GM12878 (cell line): ENCODE results near the gene PROX2. TPM values are rescaled to one million over a fixed set of nuclear protein-coding genes. Genes with fewer than 3 reads are reported as not detected.

Experiments
- ATAC-seq: fragments of 200-7000 bp; cut with Tn5 transposase; 3 replicates; pipeline ENCODE4 v1.9.1; 2020; ENCODE audit warnings: mild to moderate bottlenecking, moderate library complexity
- BruUV-seq: library from RNA; stranded (reverse); fragments of 400-500 nt; replicated peaks from 2 replicates; lab custom pipeline; 2021; lab: Mats Ljungman, UMichigan
- CTCF ChIA-PET: fragments of 300-600 bp; sonication (Branson Sonifier 250); formaldehyde crosslinking; extraction: SDS; loops from one replicate; lab custom pipeline; 2021; ENCODE audit warnings: inconsistent platforms; lab: Yijun Ruan, JAX
- POLR2A ChIA-PET: fragments of 350-600 bp; formaldehyde crosslinking; extraction: SDS; loops from one replicate; lab custom pipeline; 2021; ENCODE audit warnings: inconsistent platforms; lab: Charles Lee
- RAD21 ChIA-PET: fragments of 300-600 bp; sonication (Branson Sonifier 250); formaldehyde crosslinking; loops from one replicate; lab custom pipeline; 2023; ENCODE audit warnings: antibody characterized with exemption; ENCODE audit not compliant: unreplicated experiment; lab: Charles Lee
- SMC1A ChIA-PET: fragments of 300-600 bp; sonication (Branson Sonifier 250); formaldehyde crosslinking; loops from one replicate; lab custom pipeline; 2023; ENCODE audit not compliant: unreplicated experiment, uncharacterized antibody; lab: Charles Lee
- DNase-seq: peaks from one replicate; pipeline ENCODE4 v3.0.0-alpha.2; 2011; ENCODE audit warnings: low read depth, low spot score
- FAIRE-seq: peaks from 3 replicates; lab custom pipeline; 2011; peaks lifted over from hg19 to GRCh38; lab: Jason Lieb, UNC
- H2AFZ ChIP-seq: 2 replicates; pipeline ENCODE4 v1.6.0; 2011; ENCODE audit warnings: low read depth, low read length, control low read depth; ENCODE audit not compliant: control insufficient read depth
- H3K27ac ChIP-seq: 2 replicates; pipeline ENCODE4 v1.5.1; 2011; ENCODE audit warnings: control low read depth; ENCODE audit not compliant: control insufficient read depth, insufficient read depth
- H3K27me3 ChIP-seq, 2 experiments: replicated peaks in 1 of 2; 2 replicates each; pipeline versions ENCODE4 v1.6.0 to v1.6.1; 2011; ENCODE audit warnings: low read length in 1 of 2; ENCODE audit not compliant: control insufficient read depth in 2 of 2, insufficient read depth in 2 of 2
- H3K36me3 ChIP-seq, 2 experiments: 2 replicates each; pipeline ENCODE4 v1.5.1; 2011; ENCODE audit warnings: low read length in 1 of 2; ENCODE audit not compliant: control insufficient read depth in 2 of 2, insufficient read depth in 2 of 2
- H3K4me1 ChIP-seq: 2 replicates; pipeline ENCODE4 v1.6.1; 2011; ENCODE audit warnings: mild to moderate bottlenecking, low read length, moderate library complexity, mixed read lengths; ENCODE audit not compliant: control insufficient read depth, insufficient read depth
- H3K4me2 ChIP-seq: 2 replicates; pipeline ENCODE4 v1.6.0; 2011; ENCODE audit warnings: control low read depth; ENCODE audit not compliant: control insufficient read depth, insufficient read depth
- H3K4me3 ChIP-seq: fragments of 200-600 bp; sonication (generic); 2 replicates; pipeline ENCODE4 v1.5.1; 2016
- H3K79me2 ChIP-seq: 2 replicates; pipeline ENCODE4 v1.6.0; 2011; ENCODE audit warnings: low read length; ENCODE audit not compliant: control insufficient read depth, insufficient read depth
- H3K9ac ChIP-seq: 2 replicates; pipeline ENCODE4 v1.8.0; 2011; ENCODE audit warnings: low read length, control low read depth, mixed read lengths; ENCODE audit not compliant: control insufficient read depth, insufficient read depth
- H3K9me3 ChIP-seq: replicated peaks from 3 replicates; pipeline ENCODE4 v1.5.1; 2011; ENCODE audit warnings: mild to moderate bottlenecking, low read length; ENCODE audit not compliant: control insufficient read depth, insufficient read depth
- H4K20me1 ChIP-seq: 2 replicates; pipeline ENCODE4 v1.6.0; 2011; ENCODE audit not compliant: control insufficient read depth, insufficient read depth
- ATF7 ChIP-seq: fragments of 450-650 bp; IDR thresholded peaks from 2 replicates; pipeline ENCODE4 v1.6.1; 2016; ENCODE audit warnings: low read depth, mild to moderate bottlenecking
- BHLHE40 ChIP-seq, 2 experiments: fragments of 450-650 bp in 1 of 2; IDR thresholded peaks; 2 replicates each; pipeline ENCODE4 v1.6.1; 2011 to 2017; ENCODE audit warnings: low read depth in 2 of 2, borderline replicate concordance in 1 of 2, improper control_type of control experiment in 1 of 2, low read length in 1 of 2, mild to moderate bottlenecking in 1 of 2
- CBFB ChIP-seq: IDR thresholded peaks from 2 replicates; pipeline ENCODE4 v1.6.1; 2016; ENCODE audit warnings: antibody characterized with exemption, low read depth
- CREM ChIP-seq: IDR thresholded peaks from 2 replicates; pipeline ENCODE4 v1.6.1; 2014; ENCODE audit warnings: antibody characterized with exemption, low read depth
- DPF2 ChIP-seq: fragments of 450-650 bp; IDR thresholded peaks from 2 replicates; pipeline ENCODE4 v1.6.1; 2017; ENCODE audit warnings: mild to moderate bottlenecking
- GATAD2B ChIP-seq: fragments of 450-650 bp; conservative IDR thresholded peaks from 2 replicates; pipeline ENCODE4 v1.6.1; 2017; ENCODE audit warnings: low read depth, mild to moderate bottlenecking, moderate library complexity
- HDAC6 ChIP-seq: fragments of 200-600 bp; sonication (generic); IDR thresholded peaks from one replicate; pipeline ENCODE4 v1.8.0; 2017; ENCODE audit warnings: antibody characterized with exemption; ENCODE audit not compliant: unreplicated experiment
- KAT2A ChIP-seq: conservative IDR thresholded peaks from 2 replicates; pipeline ENCODE4 v1.6.1; 2011; ENCODE audit warnings: low read depth, low read length; ENCODE audit not compliant: control insufficient read depth
- MTA3 ChIP-seq: IDR thresholded peaks from 2 replicates; pipeline ENCODE4 v1.6.1; 2012; ENCODE audit warnings: low read length, inconsistent platforms, borderline replicate concordance
- NFXL1 ChIP-seq: fragments of 450-650 bp; IDR thresholded peaks from 2 replicates; pipeline ENCODE4 v1.6.1; 2017; ENCODE audit warnings: antibody characterized with exemption, mild to moderate bottlenecking, borderline replicate concordance
- NR2F1 ChIP-seq: fragments of 450-650 bp; conservative IDR thresholded peaks from 2 replicates; pipeline ENCODE4 v1.6.1; 2017; ENCODE audit warnings: mild to moderate bottlenecking
- PAX5 ChIP-seq: IDR thresholded peaks from 2 replicates; pipeline ENCODE4 v1.6.1; 2011; ENCODE audit warnings: low read depth, low read length, borderline replicate concordance
- POLR2AphosphoS5 ChIP-seq: IDR thresholded peaks from 2 replicates; pipeline ENCODE4 v1.6.1; 2011; ENCODE audit warnings: mild to moderate bottlenecking, low read length, inconsistent platforms
- POU2F2 ChIP-seq: IDR thresholded peaks from 3 replicates; pipeline ENCODE4 v1.6.1; 2011; ENCODE audit warnings: low read depth, mild to moderate bottlenecking, low read length, borderline replicate concordance
- SMAD5 ChIP-seq: IDR thresholded peaks from 2 replicates; pipeline ENCODE4 v1.6.1; 2016; ENCODE audit warnings: antibody characterized with exemption, low read depth
- SMARCA5 ChIP-seq: fragments of 450-650 bp; IDR thresholded peaks from 2 replicates; pipeline ENCODE4 v1.6.1; 2017; ENCODE audit warnings: mild to moderate bottlenecking
- SPI1 ChIP-seq: IDR thresholded peaks from 2 replicates; pipeline ENCODE4 v1.6.1; 2011; ENCODE audit warnings: low read depth, mild to moderate bottlenecking, low read length, moderate library complexity, borderline replicate concordance; ENCODE audit not compliant: insufficient read depth
- TCF3 ChIP-seq: IDR thresholded peaks from 2 replicates; pipeline ENCODE4 v1.6.1; 2012; ENCODE audit warnings: low read depth, mild to moderate bottlenecking, low read length, borderline replicate concordance; ENCODE audit not compliant: insufficient read depth
- WGBS: methylation state at CpG from one replicate; pipeline ENCODE4 v1.1.6; 2016; ENCODE audit warnings: low lambda C conversion rate; ENCODE audit not compliant: insufficient replicate concordance, insufficient coverage; ENCODE audit errors: missing lambda C conversion rate; 5-methylcytosine and 5-hydroxymethylcytosine counted together
- in situ Hi-C: fragments of 300-500 bp; cut with MboI; formaldehyde crosslinking; loops from 9 replicates; pipeline ENCODE4 v1.14.3; 2018; ENCODE audit warnings: mixed read lengths
- intact Hi-C: fragments of 100-400 bp; cut with micrococcal nuclease; formaldehyde crosslinking; loops from one replicate; pipeline ENCODE4 v1.14.2; 2022; ENCODE audit not compliant: unreplicated experiment
- polyA plus RNA-seq, 11 experiments: library from polyadenylated mRNA; depleted of rRNA in 4 of 11; unstranded in 6 of 11; stranded (reverse) in 5 of 11; fragments of >200 nt; fragmentation: Nextera tagmentation in 4 of 11; fragmentation: Illumina TruSeq in 1 of 11; extraction: Ambion mirVana in 4 of 11; extraction: Trizol in 1 of 11; gene quantifications; 1 replicate in 1 of 11; 2 replicates in 10 of 11; pipeline versions ENCODE4 v1.2.1 to v1.2.3, GENCODE V29; 2011 to 2016; ENCODE audit warnings: inconsistent platforms in 2 of 11, missing spikeins in 2 of 11, low read depth in 1 of 11
- total RNA-seq, 4 experiments: library from RNA; depleted of rRNA in 3 of 4; stranded (reverse); fragments of >200 nt in 3 of 4; fragmentation: Illumina TruSeq in 1 of 4; extraction: Trizol in 1 of 4; gene quantifications; 2 replicates each; pipeline versions ENCODE4 v1.2.1 to v1.2.3, GENCODE V29; 2013 to 2021
- TF ChIP-seq, protein P1 (sequence below): fragments of 450-650 bp; IDR thresholded peaks from 2 replicates; pipeline ENCODE4 v1.6.1; 2016; ENCODE audit warnings: mild to moderate bottlenecking
- TF ChIP-seq, protein P2 (sequence below): fragments of 450-650 bp; IDR thresholded peaks from 2 replicates; pipeline ENCODE4 v1.6.1; 2017; ENCODE audit warnings: mild to moderate bottlenecking, low read depth, inconsistent platforms; ENCODE audit not compliant: poor library complexity, severe bottlenecking

Gene PROX2
- total and polyA plus RNA-seq, 10 of the 15 experiments (the other 5 are each of a cell fraction or from before 2014, with no cell fraction given): 0.04 to 0.42 (median 0.19) TPM

DNA sequence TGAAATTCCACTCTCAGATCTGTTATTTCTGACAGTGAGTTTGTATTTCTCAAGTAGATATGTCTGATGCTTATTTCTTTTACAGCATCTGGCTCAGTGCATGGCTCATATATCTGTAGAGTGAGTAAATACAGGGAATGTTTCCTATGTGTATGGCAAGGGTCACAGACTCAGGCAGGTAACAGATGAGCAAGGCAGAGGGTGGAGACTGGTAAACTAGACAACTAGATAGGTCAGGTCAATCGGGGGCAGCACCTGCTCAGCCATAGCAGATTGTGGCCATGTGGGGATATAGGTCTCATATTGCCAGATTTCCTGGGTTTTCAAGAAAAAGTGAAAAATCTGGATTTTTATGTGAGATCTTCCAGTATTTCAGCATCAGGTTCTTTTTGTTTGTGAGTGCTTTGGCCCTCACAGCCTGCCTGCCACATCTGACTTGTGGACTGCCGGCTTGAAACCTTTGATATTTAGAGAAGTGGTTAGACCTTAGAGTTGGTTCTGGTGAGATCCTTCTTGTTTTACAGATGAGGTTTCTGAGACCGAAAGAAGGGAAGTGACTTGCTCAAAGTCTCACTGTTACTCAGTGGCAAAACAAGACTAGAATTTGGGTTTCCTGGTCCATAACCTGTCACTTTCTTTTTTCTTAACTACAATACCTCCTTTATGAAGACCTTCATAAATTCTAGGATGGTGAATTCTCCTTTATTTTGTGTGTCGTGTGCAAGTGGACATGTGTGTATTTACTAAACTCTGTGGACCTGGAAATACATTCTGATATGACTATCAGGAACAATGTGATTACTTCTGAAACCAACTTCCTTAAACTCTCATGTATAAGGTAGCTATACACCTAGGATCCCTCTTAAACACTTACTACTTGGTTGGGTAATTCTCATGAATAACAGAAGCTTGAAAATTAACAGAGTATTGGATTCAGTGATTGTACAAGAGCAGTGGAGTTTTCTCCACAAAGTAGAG lies 34.4 kb downstream of the PROX2 start:
- Histone ChIP-seq H3K36me3 (no peaks in the 10 kb centered on the region; a peak in 1 of 4 replicates), H3K9ac (peak overlapping the region; percentile 57), H3K79me2 (no peaks in the 10 kb centered on the region), H3K27me3 (no peaks in the 10 kb centered on the region), H3K27ac (peak overlapping the region; percentile 86), H2AFZ (no peak overlapping the region), H4K20me1 (no peaks in the 10 kb centered on the region), H3K9me3 (no peaks in the 10 kb centered on the region), H3K4me3 (peak overlapping the region; percentile 25; the same call in 1 of the 2 replicates), H3K4me1 (peaks cover 44% of the 10 kb centered on the region), H3K4me2 (peak overlapping the region; percentile 69)
- DNase-seq (peak; percentile 77), ATAC-seq (peak; percentile 95), FAIRE-seq (peak; percentile 96)
- intact Hi-C loops: loop anchor here (2.0 kb wide), 1 partner anchor 73 kb away; no protein-coding TSS in a partner anchor
- CTCF ChIA-PET: interaction anchor here (0.9 to 10.6 kb wide), 3 partner anchors 10 to 40 kb away, joined by 3 to 106 read pairs (median 4); no protein-coding TSS in a partner anchor
- in situ Hi-C loops: no loop called here
- RAD21 ChIA-PET: interaction anchor here (0.8 kb wide), 1 partner anchor 15 kb away, joined by 4 read pairs; no protein-coding TSS in a partner anchor
- WGBS: 0% methylated on average over 4 of the region's 4 CpGs
- SMC1A ChIA-PET: interaction anchor here (1.0 to 2.3 kb wide), 5 partner anchors 12 to 133 kb away, joined by 3 to 16 read pairs (median 3); no protein-coding TSS in a partner anchor
- no TSS peak for BruUV-seq
- POLR2A ChIA-PET: interaction anchor here (0.5 to 1.4 kb wide), 3 partner anchors 17 to 130 kb away, joined by 3 read pairs; no protein-coding TSS in a partner anchor
- TF ChIP-seq ATF7 (peak; percentile 77), CBFB (peak; percentile 48; the same call in 1 of the 2 replicates), SMAD5 (no peak), POLR2AphosphoS5 (no peak), DPF2 (peak; percentile 89), PAX5 (peak; percentile 57; the same call in 1 of the 2 replicates), SPI1 (peak; percentile 96), GATAD2B (peak; percentile 14; the same call in 1 of the 2 replicates), CREM (peak; percentile 36; the same call in 1 of the 2 replicates), TCF3 (no peak), POU2F2 (0 out of 3 replicates have a peak, but pooled peaks have one; percentile 26), MTA3 (peak; percentile 64; the same call in 1 of the 2 replicates), NFXL1 (no peak), NR2F1 (0 out of 2 replicates have a peak, but pooled peaks have one; percentile 49), SMARCA5 (peak; percentile 54; the same call in 1 of the 2 replicates), KAT2A (no peak), HDAC6 (no peak), BHLHE40 (IDR thresholded peaks at IDR 0.05; ENCODE audit: borderline replicate concordance in 1 of 2, low read depth in 2 of 2, low read length in 1 of 2) (peak; percentile 47 to 57; a peak in 1 of 4 replicates)
- TF ChIP-seq, protein P1, sequence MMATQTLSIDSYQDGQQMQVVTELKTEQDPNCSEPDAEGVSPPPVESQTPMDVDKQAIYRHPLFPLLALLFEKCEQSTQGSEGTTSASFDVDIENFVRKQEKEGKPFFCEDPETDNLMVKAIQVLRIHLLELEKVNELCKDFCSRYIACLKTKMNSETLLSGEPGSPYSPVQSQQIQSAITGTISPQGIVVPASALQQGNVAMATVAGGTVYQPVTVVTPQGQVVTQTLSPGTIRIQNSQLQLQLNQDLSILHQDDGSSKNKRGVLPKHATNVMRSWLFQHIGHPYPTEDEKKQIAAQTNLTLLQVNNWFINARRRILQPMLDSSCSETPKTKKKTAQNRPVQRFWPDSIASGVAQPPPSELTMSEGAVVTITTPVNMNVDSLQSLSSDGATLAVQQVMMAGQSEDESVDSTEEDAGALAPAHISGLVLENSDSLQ: peak; percentile 27; the same call in 1 of the 2 replicates
- TF ChIP-seq, protein P2, sequence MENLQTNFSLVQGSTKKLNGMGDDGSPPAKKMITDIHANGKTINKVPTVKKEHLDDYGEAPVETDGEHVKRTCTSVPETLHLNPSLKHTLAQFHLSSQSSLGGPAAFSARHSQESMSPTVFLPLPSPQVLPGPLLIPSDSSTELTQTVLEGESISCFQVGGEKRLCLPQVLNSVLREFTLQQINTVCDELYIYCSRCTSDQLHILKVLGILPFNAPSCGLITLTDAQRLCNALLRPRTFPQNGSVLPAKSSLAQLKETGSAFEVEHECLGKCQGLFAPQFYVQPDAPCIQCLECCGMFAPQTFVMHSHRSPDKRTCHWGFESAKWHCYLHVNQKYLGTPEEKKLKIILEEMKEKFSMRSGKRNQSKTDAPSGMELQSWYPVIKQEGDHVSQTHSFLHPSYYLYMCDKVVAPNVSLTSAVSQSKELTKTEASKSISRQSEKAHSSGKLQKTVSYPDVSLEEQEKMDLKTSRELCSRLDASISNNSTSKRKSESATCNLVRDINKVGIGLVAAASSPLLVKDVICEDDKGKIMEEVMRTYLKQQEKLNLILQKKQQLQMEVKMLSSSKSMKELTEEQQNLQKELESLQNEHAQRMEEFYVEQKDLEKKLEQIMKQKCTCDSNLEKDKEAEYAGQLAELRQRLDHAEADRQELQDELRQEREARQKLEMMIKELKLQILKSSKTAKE: peak; percentile 77
